Testis (tissue), 2 donors: Measurements from ENCODE around the gene VWA3A.

Experiments used
- CTCF ChIP-seq, 3 experiments: fragments of 450-650 bp in 2 of 3; fragments of 200-600 bp in 1 of 3; sonication (generic) in 1 of 3; IDR thresholded peaks; one replicate each; pipeline ENCODE4 v1.5.1; 2016 to 2019; ENCODE audit warnings: antibody characterized with exemption in 3 of 3, mild to moderate bottlenecking in 2 of 3, moderate library complexity in 1 of 3
- POLR2A ChIP-seq: fragments of 450-650 bp; IDR thresholded peaks from one replicate; pipeline ENCODE4 v1.6.1; 2017; ENCODE audit warnings: antibody characterized with exemption, mild to moderate bottlenecking, moderate library complexity

GRCh38 chr16:22186517-22186916 is 94.2 kb downstream of the VWA3A start:
- TF ChIP-seq CTCF (IDR thresholded peaks at IDR 0.05), result no peak
- no peak for TF ChIP-seq POLR2A
